Vagina (tissue), 2 donors: ENCODE results near the gene SLC25A21. TPM values are rescaled to one million over a fixed set of nuclear protein-coding genes. Genes with fewer than 3 reads are reported as not detected.

Experiments used
- DNase-seq, 2 donors: peaks; one replicate each; pipeline ENCODE4 v3.0.0-alpha.2; 2017; ENCODE audit errors: extremely low spot score in 2 of 2
- H3K27ac ChIP-seq: fragments of 200-600 bp; sonication (generic); one replicate; pipeline ENCODE4 v1.5.1; 2019
- H3K27me3 ChIP-seq: fragments of 200-600 bp; sonication (generic); one replicate; pipeline ENCODE4 v1.5.1; 2019
- H3K36me3 ChIP-seq, 2 donors: fragments of 200-600 bp; sonication (generic); one replicate each; pipeline ENCODE4 v1.5.1; 2017 to 2019
- H3K4me1 ChIP-seq: fragments of 200-600 bp; sonication (generic); one replicate; pipeline ENCODE4 v1.5.1; 2019
- H3K4me3 ChIP-seq, 2 donors: fragments of 200-600 bp; sonication (generic); 1 replicate in 1 of 2; 2 replicates in 1 of 2; pipeline ENCODE4 v1.5.1; 2016 to 2019
- H3K9me3 ChIP-seq: fragments of 200-600 bp; sonication (generic); one replicate; pipeline ENCODE4 v1.5.1; 2019
- CTCF ChIP-seq, 3 experiments: fragments of 450-650 bp in 2 of 3; fragments of 200-600 bp in 1 of 3; sonication (generic) in 1 of 3; IDR thresholded peaks; one replicate each; pipeline ENCODE4 v1.5.1; 2017 to 2019; ENCODE audit warnings: antibody characterized with exemption in 3 of 3, mild to moderate bottlenecking in 2 of 3, moderate library complexity in 2 of 3
- POLR2A ChIP-seq, 2 donors: fragments of 450-650 bp; IDR thresholded peaks; one replicate each; pipeline ENCODE4 v1.6.1; 2017; ENCODE audit warnings: antibody characterized with exemption in 2 of 2, mild to moderate bottlenecking in 2 of 2, moderate library complexity in 2 of 2
- POLR2AphosphoS5 ChIP-seq, 2 donors: sonication (generic); formaldehyde crosslinking; IDR thresholded peaks; one replicate each; pipeline ENCODE4 v1.9.0; 2017; ENCODE audit warnings: antibody characterized with exemption in 2 of 2, mild to moderate bottlenecking in 2 of 2, low read depth in 1 of 2; ENCODE audit not compliant: insufficient read depth in 1 of 2
- intact Hi-C: fragments of 100-400 bp; cut with DNase I; formaldehyde crosslinking; loops from one replicate; pipeline ENCODE4 v1.15.1; 2023
- total RNA-seq: library from RNA; depleted of rRNA; stranded (reverse); fragments of >200 nt; gene quantifications from one replicate; pipeline ENCODE4 v1.2.3, GENCODE V29; 2016

SLC25A21 gene
- total RNA-seq, 1 donor from 2014 or later: 0.49 TPM

DNA sequence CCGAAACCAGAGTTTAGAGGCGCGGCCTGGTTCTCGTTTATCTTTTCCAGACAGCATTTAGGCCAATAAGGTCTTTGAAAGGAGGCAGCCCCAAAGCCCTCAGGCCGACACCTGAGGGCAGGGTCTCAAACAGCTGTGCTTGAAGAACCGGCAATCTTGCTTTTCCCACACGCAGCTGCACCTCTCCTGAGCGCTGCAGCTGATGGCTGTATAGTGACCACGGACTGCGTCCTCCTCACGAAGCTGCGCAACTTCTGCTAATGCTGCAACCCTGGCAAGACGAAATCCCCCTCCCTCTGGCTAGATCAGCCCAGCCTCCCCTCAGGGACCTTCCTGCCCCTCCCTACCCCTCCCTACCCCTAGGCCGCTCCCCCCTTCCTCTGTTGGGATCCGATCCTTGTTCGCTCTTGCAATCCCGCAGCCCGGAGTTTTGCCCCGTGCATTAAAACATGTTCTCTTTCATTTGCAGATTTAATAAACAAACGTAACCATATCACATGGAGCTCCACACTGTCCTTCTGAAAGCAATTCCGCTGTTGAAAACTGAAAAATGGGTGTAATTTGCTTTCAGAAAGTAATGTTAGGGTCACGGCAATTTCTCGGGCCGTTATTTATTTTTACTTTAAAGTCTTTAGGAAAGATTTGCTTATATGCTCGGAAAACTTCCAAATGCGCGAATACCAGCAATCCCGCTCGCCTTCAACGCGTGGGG, 515.6 kb downstream of the SLC25A21 start:
- H3K36me3 ChIP-seq: no peaks in the 10 kb centered on the region
- no peaks in the 10 kb centered on the region for H3K9me3 ChIP-seq
- peaks cover 42% of the 10 kb centered on the region for H3K27me3 ChIP-seq
- H3K27ac ChIP-seq: no peak overlapping the region
- no peak for DNase-seq
- H3K4me3 ChIP-seq: peak overlapping the region; percentile 23 to 31
- H3K4me1 ChIP-seq: peaks cover 42% of the 10 kb centered on the region
- no peak for TF ChIP-seq POLR2AphosphoS5 (IDR thresholded peaks at IDR 0.05; ENCODE audit: insufficient read depth in 1 of 2, low read depth in 1 of 2)
- TF ChIP-seq POLR2A (IDR thresholded peaks at IDR 0.05): no peak
- no peak for TF ChIP-seq CTCF (IDR thresholded peaks at IDR 0.05)
- intact Hi-C loops: no loop called here

GRCh38 chr14:36655963-36656686, 516.3 kb downstream of the SLC25A21 start:
- peaks cover 35% of the 10 kb centered on the region for H3K4me1 ChIP-seq
- intact Hi-C loops: no loop called here
- no peak for DNase-seq

GRCh38 chr14:36655571-36655962, 516.8 kb downstream of the SLC25A21 start:
- Histone ChIP-seq H3K36me3 (no peaks in the 10 kb centered on the region), H3K27ac (no peak overlapping the region), H3K27me3 (peaks cover 31% of the 10 kb centered on the region), H3K4me1 (peaks cover 32% of the 10 kb centered on the region), H3K9me3 (no peaks in the 10 kb centered on the region), H3K4me3 (no peak overlapping the region)
- TF ChIP-seq POLR2A (IDR thresholded peaks at IDR 0.05) (no peak), POLR2AphosphoS5 (IDR thresholded peaks at IDR 0.05; ENCODE audit: insufficient read depth in 1 of 2, low read depth in 1 of 2) (no peak), CTCF (IDR thresholded peaks at IDR 0.05) (no peak)
- DNase-seq: no peak
- intact Hi-C loops: no loop called here

More at GRCh38 chr14:36655963-36656686, 516.3 kb downstream of the SLC25A21 start:
- Histone ChIP-seq H3K9me3 (no peaks in the 10 kb centered on the region), H3K27me3 (peaks cover 35% of the 10 kb centered on the region), H3K27ac (no peak overlapping the region), H3K36me3 (no peaks in the 10 kb centered on the region), H3K4me3 (peak overlapping the region in 1 of 2 donors; percentile 31)
- TF ChIP-seq POLR2AphosphoS5 (IDR thresholded peaks at IDR 0.05; ENCODE audit: insufficient read depth in 1 of 2, low read depth in 1 of 2): no peak
- no peak for TF ChIP-seq CTCF (IDR thresholded peaks at IDR 0.05)
- no peak for TF ChIP-seq POLR2A (IDR thresholded peaks at IDR 0.05)

- H3K4me3 ChIP-seq: no peak overlapping the region
- peaks cover 31% of the 10 kb centered on the region for H3K27me3 ChIP-seq
- intact Hi-C loops: no loop called here
- no peak for TF ChIP-seq POLR2AphosphoS5 (IDR thresholded peaks at IDR 0.05; ENCODE audit: insufficient read depth in 1 of 2, low read depth in 1 of 2)
- no peak for TF ChIP-seq CTCF (IDR thresholded peaks at IDR 0.05)
- TF ChIP-seq POLR2A (IDR thresholded peaks at IDR 0.05): no peak
- H3K27ac ChIP-seq: no peak overlapping the region
- no peak for DNase-seq
- H3K36me3 ChIP-seq: no peaks in the 10 kb centered on the region
- peaks cover 32% of the 10 kb centered on the region for H3K4me1 ChIP-seq
- no peaks in the 10 kb centered on the region for H3K9me3 ChIP-seq
Measured at GRCh38 chr14:36654794-36655381, 517.5 kb downstream of the SLC25A21 start.
